Progenitor cell of endocrine pancreas (in vitro differentiated cells): Measurements from ENCODE around the gene PTPRT. TPM values are rescaled to one million over a fixed set of nuclear protein-coding genes. Genes with fewer than 3 reads are reported as not detected.
A peak's percentile ranks its signal among the peaks of the same experiment; 100 is the strongest.

Experiments
- DNase-seq: peaks from one replicate; pipeline ENCODE4 v3.0.0; 2021; ENCODE audit warnings: low spot score; ENCODE audit not compliant: unreplicated experiment
- H3K27ac Mint-ChIP-seq: 2 replicates; pipeline ENCODE4 v1.8.0; 2021; ENCODE audit warnings: mild to moderate bottlenecking, moderate library complexity, mixed read lengths
- H3K27me3 Mint-ChIP-seq: 2 replicates; pipeline ENCODE4 v1.8.0; 2021; ENCODE audit warnings: mixed read lengths
- H3K36me3 Mint-ChIP-seq: 2 replicates; pipeline ENCODE4 v1.8.0; 2022; ENCODE audit warnings: mixed read lengths; ENCODE audit not compliant: insufficient read depth
- H3K4me1 Mint-ChIP-seq: 2 replicates; pipeline ENCODE4 v1.8.0; 2021; ENCODE audit warnings: low read depth, mixed read lengths
- H3K4me3 Mint-ChIP-seq: 2 replicates; pipeline ENCODE4 v1.8.0; 2021; ENCODE audit warnings: low read depth, mild to moderate bottlenecking, moderate library complexity, mixed read lengths
- H3K9me3 Mint-ChIP-seq: 2 replicates; pipeline ENCODE4 v1.8.0; 2021; ENCODE audit warnings: low read depth, mixed read lengths
- total RNA-seq: library from RNA; stranded (reverse); gene quantifications from 2 replicates; pipeline ENCODE4 v1.2.1, GENCODE V29; 2021
- TF ChIP-seq, protein P1 (sequence below): fragments of 200-600 bp; sonication (generic); IDR thresholded peaks from one replicate; pipeline ENCODE4 v1.5.0; 2021; ENCODE audit warnings: antibody characterized with exemption, mild to moderate bottlenecking; ENCODE audit not compliant: unreplicated experiment

Gene PTPRT
- total RNA-seq, 1 donor from 2014 or later: 65.9 TPM

- no peak overlapping the region for H3K27ac Mint-ChIP-seq
- DNase-seq: no peak
- TF ChIP-seq, protein P1, sequence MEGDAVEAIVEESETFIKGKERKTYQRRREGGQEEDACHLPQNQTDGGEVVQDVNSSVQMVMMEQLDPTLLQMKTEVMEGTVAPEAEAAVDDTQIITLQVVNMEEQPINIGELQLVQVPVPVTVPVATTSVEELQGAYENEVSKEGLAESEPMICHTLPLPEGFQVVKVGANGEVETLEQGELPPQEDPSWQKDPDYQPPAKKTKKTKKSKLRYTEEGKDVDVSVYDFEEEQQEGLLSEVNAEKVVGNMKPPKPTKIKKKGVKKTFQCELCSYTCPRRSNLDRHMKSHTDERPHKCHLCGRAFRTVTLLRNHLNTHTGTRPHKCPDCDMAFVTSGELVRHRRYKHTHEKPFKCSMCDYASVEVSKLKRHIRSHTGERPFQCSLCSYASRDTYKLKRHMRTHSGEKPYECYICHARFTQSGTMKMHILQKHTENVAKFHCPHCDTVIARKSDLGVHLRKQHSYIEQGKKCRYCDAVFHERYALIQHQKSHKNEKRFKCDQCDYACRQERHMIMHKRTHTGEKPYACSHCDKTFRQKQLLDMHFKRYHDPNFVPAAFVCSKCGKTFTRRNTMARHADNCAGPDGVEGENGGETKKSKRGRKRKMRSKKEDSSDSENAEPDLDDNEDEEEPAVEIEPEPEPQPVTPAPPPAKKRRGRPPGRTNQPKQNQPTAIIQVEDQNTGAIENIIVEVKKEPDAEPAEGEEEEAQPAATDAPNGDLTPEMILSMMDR: no peak
- no peaks in the 10 kb centered on the region for H3K9me3 Mint-ChIP-seq
- no peaks in the 10 kb centered on the region for H3K27me3 Mint-ChIP-seq
- no peaks in the 10 kb centered on the region for H3K36me3 Mint-ChIP-seq
- H3K4me1 Mint-ChIP-seq: peaks cover 22% of the 10 kb centered on the region
- no peak overlapping the region for H3K4me3 Mint-ChIP-seq
These were observed 248.1 kb downstream of the PTPRT start for GRCh38 chr20:42941629-42942028.

DNA sequence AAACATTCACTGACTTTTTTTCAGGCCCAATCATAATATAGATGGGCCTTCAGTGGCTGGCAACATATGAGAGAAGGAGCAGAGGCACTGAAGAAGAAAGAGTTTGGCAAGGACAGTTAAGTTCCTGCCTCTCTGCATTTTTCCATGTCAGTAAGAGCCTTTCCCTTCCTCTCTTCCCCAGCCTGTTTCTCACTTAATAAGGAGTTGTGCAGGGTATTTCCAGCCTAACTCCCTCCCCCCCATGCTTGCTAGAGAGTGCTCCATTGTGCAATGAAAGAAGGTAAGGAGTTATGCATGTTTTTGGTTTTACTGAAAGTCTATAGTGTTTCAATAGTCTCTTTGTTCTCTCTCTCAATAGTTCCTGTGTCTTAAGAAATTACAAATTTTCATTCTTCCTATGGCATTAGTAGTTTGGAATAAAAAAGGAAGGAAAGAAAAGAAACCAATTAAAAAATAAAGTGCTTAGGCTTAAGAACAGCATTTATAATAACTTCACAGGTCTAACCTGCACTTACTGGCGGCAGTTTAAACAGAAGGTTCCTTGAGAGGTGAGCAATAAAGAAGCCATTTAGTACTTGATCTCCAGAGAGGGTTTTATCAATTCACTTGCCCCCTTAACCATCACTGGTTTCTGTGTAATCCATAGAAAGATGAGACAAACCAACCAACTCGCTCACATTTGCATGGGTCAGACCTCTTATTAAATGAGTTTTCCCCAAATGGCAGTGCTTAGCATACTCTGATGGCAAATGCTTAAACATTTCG is 251.1 kb downstream of the PTPRT start:
- Mint-ChIP-seq H3K9me3 (no peaks in the 10 kb centered on the region), H3K36me3 (no peaks in the 10 kb centered on the region), H3K4me3 (no peak overlapping the region), H3K27ac (peak overlapping the region; percentile 67), H3K27me3 (no peaks in the 10 kb centered on the region), H3K4me1 (peaks cover 11% of the 10 kb centered on the region)
- no peak for DNase-seq
- TF ChIP-seq, protein P1: no peak

DNA sequence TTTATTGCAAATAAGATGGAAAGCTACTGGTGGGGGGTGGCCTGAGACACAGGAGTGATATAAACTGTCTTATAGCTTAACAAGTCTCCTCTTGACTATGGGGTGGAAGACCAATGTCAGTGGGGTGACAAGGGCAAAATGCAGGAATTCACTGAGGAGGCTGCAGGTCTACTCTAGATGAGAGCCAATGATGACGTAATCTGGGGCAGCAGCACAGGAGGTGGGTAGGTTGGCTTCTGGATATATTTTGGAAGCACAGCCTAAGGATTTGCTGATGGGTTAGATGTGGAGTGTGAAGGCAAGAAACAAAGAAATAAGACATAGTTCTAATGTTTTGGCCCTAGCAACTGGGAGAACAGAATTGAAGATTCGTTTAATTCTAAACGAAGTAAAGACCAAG is 253.2 kb downstream of the PTPRT start:
- no peaks in the 10 kb centered on the region for H3K9me3 Mint-ChIP-seq
- peaks cover 1% of the 10 kb centered on the region for H3K36me3 Mint-ChIP-seq
- TF ChIP-seq, protein P1: no peak
- no peak overlapping the region for H3K4me3 Mint-ChIP-seq
- H3K4me1 Mint-ChIP-seq: peaks cover 12% of the 10 kb centered on the region
- no peak for DNase-seq
- H3K27ac Mint-ChIP-seq: no peak overlapping the region
- no peaks in the 10 kb centered on the region for H3K27me3 Mint-ChIP-seq

- peaks cover 4% of the 10 kb centered on the region for H3K9me3 Mint-ChIP-seq
- H3K27me3 Mint-ChIP-seq: no peaks in the 10 kb centered on the region
- H3K36me3 Mint-ChIP-seq: peaks cover 2% of the 10 kb centered on the region
- H3K4me3 Mint-ChIP-seq: no peak overlapping the region
- H3K4me1 Mint-ChIP-seq: peaks cover 4% of the 10 kb centered on the region
- H3K27ac Mint-ChIP-seq: no peak overlapping the region
- DNase-seq: no peak
- TF ChIP-seq, protein P1: no peak
These were observed 265.5 kb downstream of the PTPRT start for GRCh38 chr20:42924215-42924614.

- no peak overlapping the region for H3K4me3 Mint-ChIP-seq
- H3K4me1 Mint-ChIP-seq: peaks cover 4% of the 10 kb centered on the region
- TF ChIP-seq, protein P1: no peak
- no peak overlapping the region for H3K27ac Mint-ChIP-seq
- H3K27me3 Mint-ChIP-seq: no peaks in the 10 kb centered on the region
- peaks cover 4% of the 10 kb centered on the region for H3K36me3 Mint-ChIP-seq
- H3K9me3 Mint-ChIP-seq: peaks cover 9% of the 10 kb centered on the region
- DNase-seq: no peak
These were observed 266.3 kb downstream of the PTPRT start for GRCh38 chr20:42923348-42923918.
